ENCODE data around the gene NARS2. TPM values are rescaled to one million over a fixed set of nuclear protein-coding genes. Genes with fewer than 3 reads are reported as not detected.

NARS2 gene
- total and polyA plus RNA-seq, 9 of the 15 experiments (the other 6 are each of a cell fraction or from before 2014, with no cell fraction given): 26.8 to 48.0 (median 34.2) TPM

GRCh38 chr11:78420255-78420764 is 154.4 kb downstream of the NARS2 start (continued):
- TF ChIP-seq REST (IDR thresholded peaks at IDR 0.05; ENCODE audit: borderline replicate concordance) (peak; percentile 31; the same call in 1 of the 2 replicates), REST (CRISPR knock-in tag; IDR thresholded peaks at IDR 0.05; ENCODE audit: low read depth) (no peak), RAD21 (CRISPR knock-in tag; conservative IDR thresholded peaks at IDR 0.05 in 1 of 2, IDR thresholded peaks at IDR 0.05 in 1 of 2) (peak; percentile 23 to 67; a peak in 3 of 4 replicates), ILK (tag; IDR thresholded peaks at IDR 0.05; ENCODE audit: borderline replicate concordance, low read depth) (no peak), ZNF253 (CRISPR knock-in tag; conservative IDR thresholded peaks at IDR 0.05) (no peak), FOXJ2 (tag; IDR thresholded peaks at IDR 0.05) (no peak), EHMT2 (IDR thresholded peaks at IDR 0.05) (no peak), CTBP1 (IDR thresholded peaks at IDR 0.05; ENCODE audit: borderline replicate concordance) (no peak), POLR2A (conservative IDR thresholded peaks at IDR 0.05) (no peak), PTRF (tag; IDR thresholded peaks at IDR 0.05) (no peak), CHAMP1 (IDR thresholded peaks at IDR 0.05) (no peak)
- TF ChIP-seq, protein P1, sequence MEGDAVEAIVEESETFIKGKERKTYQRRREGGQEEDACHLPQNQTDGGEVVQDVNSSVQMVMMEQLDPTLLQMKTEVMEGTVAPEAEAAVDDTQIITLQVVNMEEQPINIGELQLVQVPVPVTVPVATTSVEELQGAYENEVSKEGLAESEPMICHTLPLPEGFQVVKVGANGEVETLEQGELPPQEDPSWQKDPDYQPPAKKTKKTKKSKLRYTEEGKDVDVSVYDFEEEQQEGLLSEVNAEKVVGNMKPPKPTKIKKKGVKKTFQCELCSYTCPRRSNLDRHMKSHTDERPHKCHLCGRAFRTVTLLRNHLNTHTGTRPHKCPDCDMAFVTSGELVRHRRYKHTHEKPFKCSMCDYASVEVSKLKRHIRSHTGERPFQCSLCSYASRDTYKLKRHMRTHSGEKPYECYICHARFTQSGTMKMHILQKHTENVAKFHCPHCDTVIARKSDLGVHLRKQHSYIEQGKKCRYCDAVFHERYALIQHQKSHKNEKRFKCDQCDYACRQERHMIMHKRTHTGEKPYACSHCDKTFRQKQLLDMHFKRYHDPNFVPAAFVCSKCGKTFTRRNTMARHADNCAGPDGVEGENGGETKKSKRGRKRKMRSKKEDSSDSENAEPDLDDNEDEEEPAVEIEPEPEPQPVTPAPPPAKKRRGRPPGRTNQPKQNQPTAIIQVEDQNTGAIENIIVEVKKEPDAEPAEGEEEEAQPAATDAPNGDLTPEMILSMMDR (IDR thresholded peaks at IDR 0.05 in 2 of 3, conservative IDR thresholded peaks at IDR 0.05 in 1 of 3; ENCODE audit: insufficient read depth in 2 of 3, low read depth in 1 of 3, low read length in 3 of 3): peak; percentile 35 to 73 (median 73); a peak in 5 of 6 replicates
- TF ChIP-seq, protein P2, sequence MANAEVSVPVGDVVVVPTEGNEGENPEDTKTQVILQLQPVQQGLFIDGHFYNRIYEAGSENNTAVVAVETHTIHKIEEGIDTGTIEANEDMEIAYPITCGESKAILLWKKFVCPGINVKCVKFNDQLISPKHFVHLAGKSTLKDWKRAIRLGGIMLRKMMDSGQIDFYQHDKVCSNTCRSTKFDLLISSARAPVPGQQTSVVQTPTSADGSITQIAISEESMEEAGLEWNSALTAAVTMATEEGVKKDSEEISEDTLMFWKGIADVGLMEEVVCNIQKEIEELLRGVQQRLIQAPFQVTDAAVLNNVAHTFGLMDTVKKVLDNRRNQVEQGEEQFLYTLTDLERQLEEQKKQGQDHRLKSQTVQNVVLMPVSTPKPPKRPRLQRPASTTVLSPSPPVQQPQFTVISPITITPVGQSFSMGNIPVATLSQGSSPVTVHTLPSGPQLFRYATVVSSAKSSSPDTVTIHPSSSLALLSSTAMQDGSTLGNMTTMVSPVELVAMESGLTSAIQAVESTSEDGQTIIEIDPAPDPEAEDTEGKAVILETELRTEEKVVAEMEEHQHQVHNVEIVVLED (CRISPR knock-in tag; IDR thresholded peaks at IDR 0.05): no peak

Data from K562 (cell line).